ENCODE data around the gene LYPD8. TPM values are rescaled to one million over a fixed set of nuclear protein-coding genes. Genes with fewer than 3 reads are reported as not detected.

The LYPD8 gene
- total RNA-seq, 1 experiment from 2014 or later = not detected

DNA sequence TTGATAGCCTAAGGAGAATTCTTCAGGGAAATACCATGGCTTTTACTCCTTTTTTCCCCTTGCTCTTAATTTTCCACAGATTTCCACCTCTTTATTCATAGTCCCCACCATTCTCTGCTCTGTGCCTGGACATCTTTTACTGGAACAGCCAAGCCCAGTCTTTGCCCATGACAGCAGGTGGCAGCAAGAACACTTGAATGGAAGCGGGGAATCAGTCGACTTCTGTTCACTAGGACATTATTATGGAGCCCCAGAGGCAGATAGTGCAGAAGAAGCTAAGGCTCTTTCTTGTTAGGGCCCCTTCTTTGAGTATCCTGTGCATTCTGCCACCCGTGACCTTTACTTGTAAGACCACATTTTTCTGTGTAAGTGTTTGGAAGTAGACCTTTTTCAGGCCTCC lies 59.3 kb downstream of the LYPD8 start:
- TF ChIP-seq CBFB (CRISPR knock-in tag; IDR thresholded peaks at IDR 0.05; ENCODE audit: low read depth) = no peak
- TF ChIP-seq ZNF121 (CRISPR knock-in tag; IDR thresholded peaks at IDR 0.05) = no peak
- TF ChIP-seq, protein P1, sequence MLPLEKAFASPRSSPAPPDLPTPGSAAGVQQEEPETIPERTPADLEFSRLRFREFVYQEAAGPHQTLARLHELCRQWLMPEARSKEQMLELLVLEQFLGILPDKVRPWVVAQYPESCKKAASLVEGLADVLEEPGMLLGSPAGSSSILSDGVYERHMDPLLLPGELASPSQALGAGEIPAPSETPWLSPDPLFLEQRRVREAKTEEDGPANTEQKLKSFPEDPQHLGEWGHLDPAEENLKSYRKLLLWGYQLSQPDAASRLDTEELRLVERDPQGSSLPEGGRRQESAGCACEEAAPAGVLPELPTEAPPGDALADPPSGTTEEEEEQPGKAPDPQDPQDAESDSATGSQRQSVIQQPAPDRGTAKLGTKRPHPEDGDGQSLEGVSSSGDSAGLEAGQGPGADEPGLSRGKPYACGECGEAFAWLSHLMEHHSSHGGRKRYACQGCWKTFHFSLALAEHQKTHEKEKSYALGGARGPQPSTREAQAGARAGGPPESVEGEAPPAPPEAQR (CRISPR knock-in tag; IDR thresholded peaks at IDR 0.05) = no peak
- Mint-ChIP-seq H3K9me3 (peaks cover 76% of the 10 kb centered on the region), H3K4me3 (no peak overlapping the region), H3K4me1 (no peaks in the 10 kb centered on the region), H3K36me3 (peaks cover 65% of the 10 kb centered on the region), H3K27ac (no peak overlapping the region), H3K27me3 (ENCODE audit: low read depth) (peaks cover 10% of the 10 kb centered on the region)
- POLR2A ChIA-PET = no interaction called here
- DNase-seq (ENCODE audit: low spot score) = no peak
- CTCF ChIA-PET = no interaction called here
- no peak for ATAC-seq

DNA sequence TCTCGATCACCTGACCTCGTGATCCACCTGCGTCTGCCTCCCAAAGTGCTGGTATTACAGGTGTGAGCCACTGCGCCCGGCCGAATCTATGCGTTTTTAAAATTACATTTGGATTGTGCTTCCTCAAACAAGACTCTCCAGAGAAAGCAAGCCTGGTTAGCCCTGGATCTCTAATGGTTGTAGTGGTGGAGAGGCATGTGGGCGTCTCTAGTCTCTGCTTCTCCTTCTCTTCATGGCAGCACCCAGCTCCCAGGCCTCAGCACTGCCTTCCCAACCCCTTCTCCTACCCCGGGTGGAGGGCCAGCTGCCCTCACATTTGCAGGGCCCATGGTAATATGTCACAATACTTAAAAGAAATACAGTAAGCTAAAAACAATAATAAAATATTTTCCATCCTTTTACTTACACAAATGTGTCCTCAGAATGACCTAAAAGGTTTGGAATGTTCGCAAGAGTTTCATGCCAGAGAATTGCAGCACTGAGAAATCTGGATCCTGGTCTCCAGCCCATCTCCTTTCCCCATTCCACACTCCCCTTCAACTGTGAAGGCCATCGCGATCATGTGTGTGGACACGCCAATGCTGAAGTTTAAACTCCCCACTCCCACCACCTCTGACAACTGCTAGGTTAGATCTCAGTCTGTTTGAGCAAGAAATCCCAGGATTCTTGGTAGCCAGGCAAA lies 60.0 kb downstream of the LYPD8 start:
- no peak overlapping the region for H3K27ac Mint-ChIP-seq
- ATAC-seq (no peak), DNase-seq (ENCODE audit: low spot score) (no peak)
- CTCF ChIA-PET = no interaction called here
- peaks cover 71% of the 10 kb centered on the region for H3K36me3 Mint-ChIP-seq
- no peaks in the 10 kb centered on the region for H3K4me1 Mint-ChIP-seq
- POLR2A ChIA-PET = no interaction called here
- H3K9me3 Mint-ChIP-seq = peaks cover 81% of the 10 kb centered on the region
- peaks cover 14% of the 10 kb centered on the region for H3K27me3 Mint-ChIP-seq (ENCODE audit: low read depth)
- no peak overlapping the region for H3K4me3 Mint-ChIP-seq
- no peak for TF ChIP-seq ZNF423 (CRISPR knock-in tag; IDR thresholded peaks at IDR 0.05)
- no peak for TF ChIP-seq SMAD4 (CRISPR knock-in tag; IDR thresholded peaks at IDR 0.05)
- TF ChIP-seq ZBTB43 (CRISPR knock-in tag; IDR thresholded peaks at IDR 0.05) = no peak
- TF ChIP-seq, protein P2, sequence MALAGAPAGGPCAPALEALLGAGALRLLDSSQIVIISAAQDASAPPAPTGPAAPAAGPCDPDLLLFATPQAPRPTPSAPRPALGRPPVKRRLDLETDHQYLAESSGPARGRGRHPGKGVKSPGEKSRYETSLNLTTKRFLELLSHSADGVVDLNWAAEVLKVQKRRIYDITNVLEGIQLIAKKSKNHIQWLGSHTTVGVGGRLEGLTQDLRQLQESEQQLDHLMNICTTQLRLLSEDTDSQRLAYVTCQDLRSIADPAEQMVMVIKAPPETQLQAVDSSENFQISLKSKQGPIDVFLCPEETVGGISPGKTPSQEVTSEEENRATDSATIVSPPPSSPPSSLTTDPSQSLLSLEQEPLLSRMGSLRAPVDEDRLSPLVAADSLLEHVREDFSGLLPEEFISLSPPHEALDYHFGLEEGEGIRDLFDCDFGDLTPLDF (CRISPR knock-in tag; IDR thresholded peaks at IDR 0.05) = no peak
- TF ChIP-seq ZNF219 (CRISPR knock-in tag; IDR thresholded peaks at IDR 0.05; ENCODE audit: borderline replicate concordance) = no peak
- no peak for TF ChIP-seq GRHL2 (CRISPR knock-in tag; IDR thresholded peaks at IDR 0.05; ENCODE audit: insufficient replicate concordance, severe bottlenecking)
- no peak for TF ChIP-seq ZNF263 (CRISPR knock-in tag; IDR thresholded peaks at IDR 0.05; ENCODE audit: low read depth)
- TF ChIP-seq GTF2I (CRISPR knock-in tag; conservative IDR thresholded peaks at IDR 0.05) = no peak
- no peak for TF ChIP-seq TP53 (CRISPR knock-in tag; IDR thresholded peaks at IDR 0.05)
- no peak for TF ChIP-seq HMGA2 (CRISPR knock-in tag; IDR thresholded peaks at IDR 0.05)
- no peak for TF ChIP-seq ZNF232 (CRISPR knock-in tag; IDR thresholded peaks at IDR 0.05)

DNA sequence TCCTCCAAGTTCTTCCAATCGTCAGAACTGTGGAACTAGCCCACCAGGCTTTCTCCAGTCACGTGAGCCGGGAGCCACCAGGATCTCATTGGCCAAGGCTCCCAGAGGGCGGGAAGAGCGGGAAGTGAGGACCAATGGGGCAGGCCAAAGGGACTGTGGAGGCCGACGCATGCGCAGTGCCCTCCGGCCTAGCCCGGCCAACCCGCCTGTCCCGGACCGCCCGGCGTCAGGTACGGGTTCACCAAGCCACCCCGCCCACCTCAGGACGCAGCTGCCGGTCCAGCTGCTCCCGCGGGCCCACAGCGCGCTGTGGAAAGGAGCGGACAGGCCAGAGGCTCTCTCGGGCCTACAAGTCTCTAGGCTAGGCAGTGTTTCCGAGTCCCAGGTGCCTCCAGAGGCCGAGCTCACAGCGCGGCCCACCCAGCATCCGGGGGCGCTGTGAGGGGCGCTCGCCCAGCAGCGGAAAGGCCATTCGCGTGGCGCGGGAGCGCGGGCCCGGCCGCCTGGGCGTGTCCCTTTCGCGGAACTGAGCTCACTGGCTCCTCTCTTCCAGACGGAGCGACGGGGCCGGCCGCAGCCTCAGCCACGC lies 63.9 kb downstream of the LYPD8 start:
- H3K27ac Mint-ChIP-seq = no peak overlapping the region
- TF ChIP-seq ZNF121 (CRISPR knock-in tag; IDR thresholded peaks at IDR 0.05) (no peak), ZNF416 (CRISPR knock-in tag; IDR thresholded peaks at IDR 0.05) (no peak), GABPB1 (CRISPR knock-in tag; IDR thresholded peaks at IDR 0.05) (no peak), FOXP1 (CRISPR knock-in tag; IDR thresholded peaks at IDR 0.05; ENCODE audit: borderline replicate concordance) (no peak), NR1H2 (CRISPR knock-in tag; IDR thresholded peaks at IDR 0.05) (no peak), SP1 (CRISPR knock-in tag; conservative IDR thresholded peaks at IDR 0.05) (no peak), TCF7 (CRISPR knock-in tag; IDR thresholded peaks at IDR 0.05; ENCODE audit: low read depth) (no peak), MXD4 (CRISPR knock-in tag; IDR thresholded peaks at IDR 0.05; ENCODE audit: borderline replicate concordance) (no peak), CTCF (IDR thresholded peaks at IDR 0.05) (no peak)
- TF ChIP-seq, protein P3, sequence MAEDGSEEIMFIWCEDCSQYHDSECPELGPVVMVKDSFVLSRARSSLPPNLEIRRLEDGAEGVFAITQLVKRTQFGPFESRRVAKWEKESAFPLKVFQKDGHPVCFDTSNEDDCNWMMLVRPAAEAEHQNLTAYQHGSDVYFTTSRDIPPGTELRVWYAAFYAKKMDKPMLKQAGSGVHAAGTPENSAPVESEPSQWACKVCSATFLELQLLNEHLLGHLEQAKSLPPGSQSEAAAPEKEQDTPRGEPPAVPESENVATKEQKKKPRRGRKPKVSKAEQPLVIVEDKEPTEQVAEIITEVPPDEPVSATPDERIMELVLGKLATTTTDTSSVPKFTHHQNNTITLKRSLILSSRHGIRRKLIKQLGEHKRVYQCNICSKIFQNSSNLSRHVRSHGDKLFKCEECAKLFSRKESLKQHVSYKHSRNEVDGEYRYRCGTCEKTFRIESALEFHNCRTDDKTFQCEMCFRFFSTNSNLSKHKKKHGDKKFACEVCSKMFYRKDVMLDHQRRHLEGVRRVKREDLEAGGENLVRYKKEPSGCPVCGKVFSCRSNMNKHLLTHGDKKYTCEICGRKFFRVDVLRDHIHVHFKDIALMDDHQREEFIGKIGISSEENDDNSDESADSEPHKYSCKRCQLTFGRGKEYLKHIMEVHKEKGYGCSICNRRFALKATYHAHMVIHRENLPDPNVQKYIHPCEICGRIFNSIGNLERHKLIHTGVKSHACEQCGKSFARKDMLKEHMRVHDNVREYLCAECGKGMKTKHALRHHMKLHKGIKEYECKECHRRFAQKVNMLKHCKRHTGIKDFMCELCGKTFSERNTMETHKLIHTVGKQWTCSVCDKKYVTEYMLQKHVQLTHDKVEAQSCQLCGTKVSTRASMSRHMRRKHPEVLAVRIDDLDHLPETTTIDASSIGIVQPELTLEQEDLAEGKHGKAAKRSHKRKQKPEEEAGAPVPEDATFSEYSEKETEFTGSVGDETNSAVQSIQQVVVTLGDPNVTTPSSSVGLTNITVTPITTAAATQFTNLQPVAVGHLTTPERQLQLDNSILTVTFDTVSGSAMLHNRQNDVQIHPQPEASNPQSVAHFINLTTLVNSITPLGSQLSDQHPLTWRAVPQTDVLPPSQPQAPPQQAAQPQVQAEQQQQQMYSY (CRISPR knock-in tag; IDR thresholded peaks at IDR 0.05) = no peak

More for the DNA sequence above, 63.9 kb downstream of the LYPD8 start:
- Mint-ChIP-seq H3K27me3 (ENCODE audit: low read depth) (peaks cover 22% of the 10 kb centered on the region), H3K4me3 (no peak overlapping the region), H3K9me3 (peaks cover 90% of the 10 kb centered on the region), H3K4me1 (no peaks in the 10 kb centered on the region), H3K36me3 (peaks cover 73% of the 10 kb centered on the region)
- no peak for ATAC-seq
- DNase-seq (ENCODE audit: low spot score) = no peak
- CTCF ChIA-PET = no interaction called here
- POLR2A ChIA-PET = no interaction called here
